HCT116 (cell line): ENCODE data around the gene SPATA1. TPM values are rescaled to one million over a fixed set of nuclear protein-coding genes. Genes with fewer than 3 reads are reported as not detected.
A peak's percentile ranks its signal among the peaks of the same experiment; 100 is the strongest.

Experiments used
- ATAC-seq: fragments of 200-7000 bp; cut with Tn5 transposase; 2 replicates; pipeline ENCODE4 v1.9.1; 2020; ENCODE audit warnings: mild to moderate bottlenecking, moderate library complexity
- BruUV-seq: library from RNA; stranded (reverse); fragments of 400-500 nt; replicated peaks from 2 replicates; lab custom pipeline; 2021; lab: Mats Ljungman, UMichigan
- CTCF ChIA-PET: fragments of 300-600 bp; sonication (Branson Sonifier 250); formaldehyde crosslinking; loops from one replicate; lab custom pipeline; 2021; ENCODE audit warnings: antibody characterized with exemption; lab: Charles Lee
- POLR2A ChIA-PET: fragments of 300-600, 350-600 bp; sonication (Branson Sonifier 250); formaldehyde crosslinking; loops from one replicate; lab custom pipeline; 2021; ENCODE audit warnings: antibody characterized with exemption; lab: Charles Lee
- RAD21 ChIA-PET, 2 experiments: fragments of 300-600 bp; sonication (Branson Sonifier 250); formaldehyde crosslinking; loops; one replicate each; lab custom pipeline; 2023; ENCODE audit warnings: low total read pairs in 2 of 2; ENCODE audit not compliant: uncharacterized antibody in 2 of 2, unreplicated experiment in 2 of 2, low non-redundant PET in 1 of 2; lab: Charles Lee
- DNase-seq: peaks from one replicate; pipeline ENCODE4 v3.0.0-alpha.2; 2010; ENCODE audit warnings: low read depth, low spot score
- H2AFZ ChIP-seq: fragments of 200-600 bp; shearing (Covaris generic), sonication (generic); 2 replicates; pipeline ENCODE4 v1.6.1; 2017; ENCODE audit warnings: low read depth, mixed run types, mixed read lengths, antibody characterized with exemption, low read length; ENCODE audit not compliant: poor library complexity, severe bottlenecking
- H3K27ac ChIP-seq: 2 replicates; pipeline ENCODE4 v1.5.1; 2012; ENCODE audit warnings: low read depth, low read length
- H3K27me3 ChIP-seq: fragments of 200-600 bp; sonication (generic); 2 replicates; pipeline ENCODE4 v1.6.1; 2016; ENCODE audit warnings: mixed run types, low read length, mixed read lengths; ENCODE audit not compliant: insufficient read depth
- H3K36me3 ChIP-seq, 2 experiments: fragments of 200-500 bp in 1 of 2; fragments of 200-600 bp in 1 of 2; sonication (Bioruptor generic) in 1 of 2; sonication (generic) in 1 of 2; 2 replicates each; pipeline versions ENCODE4 v1.5.1 to v1.6.1; 2014 to 2016; ENCODE audit warnings: low read length in 2 of 2, inconsistent platforms in 1 of 2, mixed read lengths in 1 of 2, mixed run types in 1 of 2; ENCODE audit not compliant: insufficient read depth in 2 of 2, control insufficient read depth in 1 of 2
- H3K4me1 ChIP-seq, 2 experiments: fragments of 200-600 bp in 1 of 2; sonication (generic) in 1 of 2; 2 replicates each; pipeline versions ENCODE4 v1.5.1 to v1.6.1; 2012 to 2017; ENCODE audit warnings: low read length in 2 of 2, inconsistent platforms in 1 of 2, mild to moderate bottlenecking in 1 of 2, mixed read lengths in 1 of 2, mixed run types in 1 of 2, moderate library complexity in 1 of 2; ENCODE audit not compliant: insufficient read depth in 2 of 2, control insufficient read depth in 1 of 2
- H3K4me2 ChIP-seq: fragments of 200-600 bp; sonication (generic); 2 replicates; pipeline ENCODE4 v1.6.1; 2017; ENCODE audit warnings: mixed run types, low read length, mixed read lengths
- H3K4me3 ChIP-seq, 2 experiments: fragments of 200-600 bp in 1 of 2; sonication (generic) in 1 of 2; replicated peaks in 1 of 2; 2 replicates each; pipeline ENCODE4 v1.5.1; 2011 to 2016; ENCODE audit warnings: low read length in 2 of 2, control low read depth in 1 of 2, low read depth in 1 of 2, mild to moderate bottlenecking in 1 of 2, mixed read lengths in 1 of 2, mixed run types in 1 of 2
- H3K79me2 ChIP-seq: fragments of 200-600 bp; sonication (generic); 2 replicates; pipeline ENCODE4 v1.6.1; 2017; ENCODE audit warnings: mild to moderate bottlenecking, mixed run types, low read length, moderate library complexity, mixed read lengths; ENCODE audit not compliant: insufficient read depth
- H3K9ac ChIP-seq: fragments of 200-600 bp; sonication (generic); 2 replicates; pipeline ENCODE4 v1.6.1; 2016; ENCODE audit warnings: low read length, mixed read lengths
- H3K9me2 ChIP-seq: fragments of 200-600 bp; sonication (generic), shearing (Covaris generic); 2 replicates; pipeline ENCODE4 v1.6.1; 2017; ENCODE audit warnings: mixed run types, mild to moderate bottlenecking, moderate library complexity; ENCODE audit not compliant: insufficient read depth
- H3K9me3 ChIP-seq, 2 experiments: fragments of 200-500 bp in 1 of 2; fragments of 200-600 bp in 1 of 2; sonication (Bioruptor generic) in 1 of 2; sonication (generic) in 1 of 2; 2 replicates each; pipeline ENCODE4 v1.6.1; 2014 to 2017; ENCODE audit warnings: low read length in 2 of 2, mixed read lengths in 2 of 2, inconsistent platforms in 1 of 2, low read depth in 1 of 2, mild to moderate bottlenecking in 1 of 2, mixed run types in 1 of 2, moderate library complexity in 1 of 2; ENCODE audit not compliant: control insufficient read depth in 1 of 2, insufficient read depth in 1 of 2
- H4K20me1 ChIP-seq: fragments of 200-600 bp; sonication (generic), shearing (Covaris generic); 2 replicates; pipeline ENCODE4 v1.6.1; 2017; ENCODE audit warnings: mixed run types, mild to moderate bottlenecking, moderate library complexity; ENCODE audit not compliant: insufficient read depth
- CEBPB ChIP-seq: IDR thresholded peaks from 2 replicates; pipeline ENCODE4 v1.6.1; 2012; ENCODE audit warnings: low read depth
- EGR1 ChIP-seq: IDR thresholded peaks from 2 replicates; pipeline ENCODE4 v1.6.1; 2012; ENCODE audit warnings: low read depth
- ELF1 ChIP-seq: IDR thresholded peaks from 2 replicates; pipeline ENCODE4 v1.6.1; 2012; ENCODE audit warnings: low read depth, borderline replicate concordance
- EZH2 ChIP-seq: fragments of 200-600 bp; sonication (generic); IDR thresholded peaks from 2 replicates; pipeline ENCODE4 v1.6.1; 2017; ENCODE audit warnings: antibody characterized with exemption, mixed run types
- MAX ChIP-seq: IDR thresholded peaks from 2 replicates; pipeline ENCODE4 v1.6.1; 2012
- POLR2A ChIP-seq: IDR thresholded peaks from 2 replicates; pipeline ENCODE4 v1.7.0; 2011; ENCODE audit warnings: borderline replicate concordance; ENCODE audit not compliant: insufficient read depth, insufficient read length; ENCODE audit errors: extremely low read depth
- POLR2AphosphoS5 ChIP-seq: IDR thresholded peaks from 2 replicates; pipeline ENCODE4 v1.6.1; 2011; ENCODE audit warnings: mild to moderate bottlenecking, low read depth, low read length, moderate library complexity
- SRF ChIP-seq: IDR thresholded peaks from 2 replicates; pipeline ENCODE4 v1.6.1; 2012; ENCODE audit warnings: low read depth
- ZNF274 ChIP-seq: fragments of 200-500 bp; sonication (Bioruptor generic); IDR thresholded peaks from 2 replicates; pipeline ENCODE4 v1.6.1; 2014; ENCODE audit warnings: mild to moderate bottlenecking, low read depth, low read length, inconsistent platforms
- intact Hi-C: fragments of 100-400 bp; cut with micrococcal nuclease; formaldehyde crosslinking; loops from 2 replicates; pipeline ENCODE4 v1.10.0; 2022
- total RNA-seq: library from RNA; stranded (reverse); gene quantifications from one replicate; pipeline ENCODE4 v1.2.1, GENCODE V29; 2021; ENCODE audit not compliant: unreplicated experiment
- TF ChIP-seq, protein P1 (sequence below): IDR thresholded peaks from 2 replicates; pipeline ENCODE4 v1.6.1; 2011; ENCODE audit warnings: mild to moderate bottlenecking, low read length, moderate library complexity; ENCODE audit not compliant: insufficient replicate concordance; ENCODE audit errors: extremely low read depth

SPATA1 gene
- total RNA-seq, 1 experiment from 2014 or later = 3.1 TPM

DNA sequence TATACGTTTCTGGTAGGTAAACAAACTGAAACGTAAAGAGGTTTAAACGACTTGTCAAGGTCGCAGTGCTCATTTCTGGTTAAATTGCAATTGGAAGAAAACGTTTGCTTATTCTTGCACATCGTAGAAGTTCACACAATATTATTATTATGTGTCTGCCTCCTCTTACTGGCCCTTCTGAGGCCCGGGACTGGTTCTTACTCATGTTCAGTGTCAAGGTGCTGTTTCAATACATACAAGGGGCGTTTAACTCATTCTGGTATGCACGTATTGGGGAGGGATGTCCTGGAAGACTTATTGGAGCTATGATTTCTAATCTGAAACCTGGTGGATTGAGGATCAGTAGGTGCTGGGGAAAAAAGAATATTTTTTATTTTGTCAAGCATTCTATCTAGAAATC lies 26.2 kb upstream of the SPATA1 start:
- TF ChIP-seq CEBPB (no peak), POLR2AphosphoS5 (no peak), EGR1 (no peak), SRF (no peak), ZNF274 (no peak), ELF1 (no peak), EZH2 (no peak), POLR2A (no peak), MAX (no peak)
- TF ChIP-seq, protein P1, sequence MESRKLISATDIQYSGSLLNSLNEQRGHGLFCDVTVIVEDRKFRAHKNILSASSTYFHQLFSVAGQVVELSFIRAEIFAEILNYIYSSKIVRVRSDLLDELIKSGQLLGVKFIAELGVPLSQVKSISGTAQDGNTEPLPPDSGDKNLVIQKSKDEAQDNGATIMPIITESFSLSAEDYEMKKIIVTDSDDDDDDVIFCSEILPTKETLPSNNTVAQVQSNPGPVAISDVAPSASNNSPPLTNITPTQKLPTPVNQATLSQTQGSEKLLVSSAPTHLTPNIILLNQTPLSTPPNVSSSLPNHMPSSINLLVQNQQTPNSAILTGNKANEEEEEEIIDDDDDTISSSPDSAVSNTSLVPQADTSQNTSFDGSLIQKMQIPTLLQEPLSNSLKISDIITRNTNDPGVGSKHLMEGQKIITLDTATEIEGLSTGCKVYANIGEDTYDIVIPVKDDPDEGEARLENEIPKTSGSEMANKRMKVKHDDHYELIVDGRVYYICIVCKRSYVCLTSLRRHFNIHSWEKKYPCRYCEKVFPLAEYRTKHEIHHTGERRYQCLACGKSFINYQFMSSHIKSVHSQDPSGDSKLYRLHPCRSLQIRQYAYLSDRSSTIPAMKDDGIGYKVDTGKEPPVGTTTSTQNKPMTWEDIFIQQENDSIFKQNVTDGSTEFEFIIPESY = no peak
- RAD21 ChIA-PET = no interaction called here
- intact Hi-C loops = no loop called here
- ATAC-seq (no peak), DNase-seq (no peak)
- H4K20me1 ChIP-seq = no peaks in the 10 kb centered on the region
- no peaks in the 10 kb centered on the region for H3K27me3 ChIP-seq
- peak overlapping the region; percentile 89 for H3K4me2 ChIP-seq
- H3K79me2 ChIP-seq = peaks cover 63% of the 10 kb centered on the region
- H3K27ac ChIP-seq = peak overlapping the region; percentile 74
- POLR2A ChIA-PET = interaction anchor here (1.0 to 1.3 kb wide), 2 partner anchors 15 to 336 kb away, joined by 3 read pairs; partner anchors contain the start of gene PRKACB
- H3K9ac ChIP-seq = peak overlapping the region; percentile 86
- peaks cover 24 to 36% of the 10 kb centered on the region in 2 experiments; a peak in 3 of 4 replicates for H3K36me3 ChIP-seq
- no peak overlapping the region for H2AFZ ChIP-seq
- peaks cover 7 to 17% of the 10 kb centered on the region in 2 experiments; a peak in 3 of 4 replicates for H3K4me1 ChIP-seq
- H3K9me3 ChIP-seq = no peaks in the 10 kb centered on the region
- BruUV-seq = no TSS peak
- H3K4me3 ChIP-seq = peak overlapping the region; percentile 88
- H3K9me2 ChIP-seq = no peaks in the 10 kb centered on the region
- CTCF ChIA-PET = no interaction called here
